CD4-positive, alpha-beta T cell treated with Interleukin-4 for 1 hour (primary cell): ENCODE results near the gene C3AR1.
A peak's percentile ranks its signal among the peaks of the same experiment; 100 is the strongest.
"Not testable (repeated sequence)": the region's sequence is repeated elsewhere in the genome, so short reads cannot be mapped to it uniquely, and the experiment has no call there.

Experiments used
- DNase-seq, 2 donors: peaks; one replicate each; pipeline ENCODE4 v3.0.0-alpha.2; 2020 to 2022

C3AR1 gene

DNA sequence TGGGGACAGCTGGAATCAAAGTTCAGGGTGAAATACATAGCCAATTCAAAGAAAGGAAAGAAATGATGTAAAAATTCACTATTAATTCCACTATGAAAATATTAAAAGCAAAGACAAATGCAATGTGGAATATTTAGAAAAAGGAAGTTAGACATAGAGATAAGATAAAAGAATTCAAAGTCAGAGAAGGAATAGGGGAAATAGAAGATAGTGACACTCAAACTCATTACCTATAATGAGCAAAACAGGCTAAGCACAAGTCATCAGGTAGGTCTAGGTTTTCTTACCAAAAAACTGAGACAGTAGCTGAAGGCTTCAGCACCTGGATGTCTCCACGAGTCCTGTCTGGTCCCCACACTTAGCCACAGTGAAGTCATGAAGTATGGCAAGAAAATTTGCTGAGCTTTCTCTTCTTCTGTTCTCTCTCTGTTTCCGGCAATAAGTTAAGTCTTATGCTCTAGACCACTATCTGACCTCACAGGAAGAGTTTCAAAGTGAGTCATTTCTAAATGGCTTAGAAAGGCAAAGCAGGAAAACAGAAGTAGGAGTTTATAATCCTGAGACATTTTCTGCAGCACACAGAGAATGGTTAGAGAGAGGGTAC, at the start of gene C3AR1:
TSS of gene C3AR1 (minus strand) at position 369 of the 604 bp plus-strand sequence. CDS start 6,174 bp downstream, outside the sequence.
- peak; percentile 54 to 79 for DNase-seq

DNA sequence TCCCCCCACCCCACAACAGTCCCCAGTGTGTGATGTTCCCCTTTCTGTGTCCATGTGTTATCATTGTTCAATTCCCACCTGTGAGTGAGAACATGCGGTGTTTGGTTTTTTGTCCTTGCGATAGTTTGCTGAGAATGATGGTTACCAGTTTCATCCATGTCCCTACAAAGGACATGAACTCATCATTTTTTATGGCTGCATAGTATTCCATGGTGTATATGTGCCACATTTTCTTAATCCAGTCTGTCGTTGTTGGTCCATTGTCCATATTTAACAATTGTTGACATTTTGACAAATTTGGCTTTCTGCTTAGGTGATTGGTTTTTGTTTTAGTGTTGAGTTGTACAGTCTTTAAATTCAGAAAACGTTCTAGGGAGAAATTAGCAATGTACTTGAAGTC, 47.0 kb upstream of the C3AR1 start:
- DNase-seq: not testable (repeated sequence)

DNA sequence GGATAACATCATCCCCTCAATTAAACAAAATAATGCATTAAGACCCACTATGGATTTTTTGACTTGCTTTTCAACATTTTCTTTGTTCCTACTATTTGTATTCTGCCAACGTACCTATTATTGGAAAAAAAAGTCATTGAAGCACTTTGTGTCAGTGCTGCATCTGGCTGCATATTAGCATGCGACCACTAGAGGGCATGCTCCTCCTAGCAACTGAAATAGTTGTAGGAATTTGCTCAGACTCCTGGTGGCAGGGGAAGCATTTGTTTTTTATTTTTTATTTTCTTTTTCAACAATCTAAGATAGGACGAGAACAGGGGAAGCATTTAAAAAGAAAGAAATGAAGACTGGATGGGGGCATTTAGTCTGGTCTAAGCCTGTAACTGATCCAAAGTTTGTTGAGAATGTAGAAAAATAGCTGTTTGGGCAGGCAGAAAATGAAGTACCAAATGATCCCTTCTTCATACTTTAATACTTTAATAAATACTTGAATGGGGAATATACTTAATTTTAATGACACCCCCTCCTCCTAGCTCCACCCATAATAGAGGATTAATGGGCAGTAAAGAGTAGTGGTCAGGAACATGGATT, 42.7 kb upstream of the C3AR1 start:
- peak; percentile 80 to 81 for DNase-seq

DNA sequence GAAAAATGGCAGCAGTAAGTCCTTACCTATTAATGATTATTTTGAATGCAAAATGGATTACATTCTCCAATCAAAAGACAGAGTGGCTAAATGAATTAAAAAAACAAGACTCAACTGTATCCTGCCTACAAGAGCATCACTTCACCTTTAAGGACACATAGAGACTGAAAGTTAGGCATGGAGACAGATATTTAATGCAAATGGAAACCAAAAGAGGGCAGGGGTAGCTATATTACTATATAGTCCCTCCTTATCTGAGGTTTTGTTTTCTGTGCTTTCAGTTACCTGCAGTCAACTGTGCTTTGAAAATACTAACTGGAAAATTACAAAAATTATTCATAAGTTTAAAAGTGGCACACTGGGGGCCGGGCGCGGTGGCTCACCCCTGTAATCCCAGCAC, 33.1 kb upstream of the C3AR1 start:
- DNase-seq: no peak

DNA sequence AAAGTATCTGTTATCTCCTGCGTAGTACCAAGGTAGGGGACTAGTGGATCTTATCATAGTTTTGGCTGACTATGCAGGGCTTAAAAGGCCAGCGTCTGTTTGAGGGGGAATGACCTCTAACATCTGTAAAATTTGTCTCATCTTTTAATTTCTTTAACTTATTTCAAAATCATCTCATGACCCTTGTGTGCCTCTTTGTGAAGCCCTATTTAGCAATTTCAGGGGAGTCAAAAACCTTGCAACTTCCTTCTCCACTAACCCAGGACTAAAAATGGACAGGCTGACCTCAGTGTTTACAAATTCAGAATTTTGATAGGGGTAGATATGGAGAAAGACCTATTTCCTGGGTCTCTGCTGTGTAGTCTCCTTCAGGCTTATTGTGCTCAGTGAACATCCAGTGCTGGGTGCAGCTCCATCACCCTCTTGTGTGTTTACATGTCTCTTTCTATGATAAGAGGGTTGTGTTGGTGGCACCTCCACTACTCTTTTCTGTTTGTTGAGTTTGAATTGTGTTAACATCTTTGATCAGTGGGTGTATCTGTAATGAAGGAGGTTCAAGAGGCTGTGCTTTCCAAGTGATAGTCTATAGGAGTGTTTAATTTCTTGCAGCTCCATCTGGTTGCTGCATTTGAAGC, 30.2 kb upstream of the C3AR1 start:
- no peak for DNase-seq

DNA sequence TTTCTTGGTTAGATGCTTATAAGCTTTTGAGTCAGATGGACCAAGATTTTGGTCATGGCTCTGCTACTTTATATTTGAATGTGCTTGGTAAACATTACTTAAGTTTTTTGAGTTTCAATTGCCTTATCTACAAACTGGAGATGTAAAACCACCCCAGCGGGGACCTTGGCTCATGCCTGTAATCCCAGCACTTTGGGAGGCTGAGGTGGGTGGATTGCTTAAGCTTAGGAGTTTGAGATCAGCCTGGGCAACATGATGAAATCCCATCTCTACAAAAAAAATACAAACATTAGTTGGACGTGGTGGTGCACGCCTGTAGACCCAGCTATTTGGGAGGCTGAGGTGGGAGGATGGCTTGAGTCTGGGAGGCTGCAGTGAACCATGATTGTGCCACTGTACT, 27.1 kb upstream of the C3AR1 start:
- DNase-seq: no peak

DNA sequence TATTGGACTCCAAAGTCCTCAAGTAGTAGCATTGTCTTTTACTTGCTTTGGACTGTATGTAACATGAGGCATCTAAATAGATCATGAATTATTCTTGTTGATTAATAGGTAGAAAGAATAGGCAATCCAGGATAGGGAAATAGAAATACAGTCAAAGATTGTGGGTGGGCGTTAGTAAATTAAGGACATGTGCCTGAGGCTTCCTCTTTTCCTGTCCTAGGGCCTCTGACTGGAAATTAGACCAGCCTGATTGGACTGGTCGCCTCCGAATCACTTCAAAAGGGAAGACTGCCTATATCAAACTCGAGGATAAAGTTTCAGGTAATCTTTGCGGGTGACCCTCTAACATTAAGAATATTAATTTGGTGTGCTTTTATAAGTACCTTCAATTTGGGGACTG, 23.6 kb upstream of the C3AR1 start:
- DNase-seq: no peak

DNA sequence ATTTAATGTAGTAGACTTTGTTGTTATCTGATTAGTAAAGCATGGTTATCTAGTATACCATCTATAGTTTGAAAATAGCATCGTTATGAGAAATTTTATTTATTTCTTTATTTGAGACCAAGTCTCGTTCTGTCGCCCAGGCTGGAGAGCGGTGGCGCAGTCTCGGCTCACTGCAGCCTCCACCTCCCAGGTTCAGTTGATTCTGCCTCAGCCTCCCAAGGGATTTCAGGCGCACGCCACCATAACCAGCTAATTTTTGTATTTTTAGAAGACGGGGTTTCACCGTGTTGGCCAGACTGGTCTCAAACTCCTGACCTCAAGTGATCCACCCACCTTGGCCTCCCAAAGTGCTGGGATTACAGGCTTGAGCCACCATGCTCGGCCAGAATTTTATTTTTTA, 23.1 kb upstream of the C3AR1 start:
- not testable (repeated sequence) for DNase-seq

DNA sequence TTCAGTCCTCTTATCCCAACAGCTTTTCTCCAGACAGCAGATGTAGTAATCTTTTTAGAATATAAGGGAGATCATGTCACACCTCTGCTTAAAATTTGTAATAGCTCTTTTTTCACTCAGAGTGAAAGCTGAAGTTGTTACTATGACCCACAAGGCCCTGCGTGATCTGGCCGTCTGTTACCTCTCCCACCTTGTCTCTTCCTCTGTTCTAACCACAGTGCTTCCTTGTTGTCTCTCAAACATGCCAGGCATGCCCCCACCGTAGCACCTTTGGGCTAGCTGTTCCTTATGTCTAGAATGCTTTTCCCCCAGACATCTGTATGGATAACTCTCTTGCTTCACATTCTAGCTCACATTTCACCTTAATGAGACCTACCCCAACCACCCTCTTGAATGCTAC, 22.4 kb upstream of the C3AR1 start:
- peak; percentile 38 to 59 for DNase-seq

DNA sequence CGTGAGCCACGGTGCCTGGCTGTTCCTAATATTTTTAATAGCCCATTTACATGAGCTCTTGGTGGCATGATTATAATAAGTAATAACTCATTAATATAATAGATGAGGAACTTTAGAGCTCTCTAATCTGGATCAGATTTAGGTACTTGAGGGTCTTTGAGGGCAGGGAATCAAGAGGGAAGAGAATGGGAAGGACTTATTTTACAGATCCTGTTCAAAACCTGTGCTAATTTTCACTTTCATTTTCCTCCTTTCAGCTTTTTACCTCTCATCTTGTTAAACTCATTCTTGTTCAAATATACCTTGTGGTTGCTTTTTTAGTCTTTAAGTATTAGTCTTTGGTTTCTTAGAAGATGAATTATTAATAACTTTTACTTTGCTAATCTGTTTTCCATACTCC, 21.5 kb upstream of the C3AR1 start:
- no peak for DNase-seq

DNA sequence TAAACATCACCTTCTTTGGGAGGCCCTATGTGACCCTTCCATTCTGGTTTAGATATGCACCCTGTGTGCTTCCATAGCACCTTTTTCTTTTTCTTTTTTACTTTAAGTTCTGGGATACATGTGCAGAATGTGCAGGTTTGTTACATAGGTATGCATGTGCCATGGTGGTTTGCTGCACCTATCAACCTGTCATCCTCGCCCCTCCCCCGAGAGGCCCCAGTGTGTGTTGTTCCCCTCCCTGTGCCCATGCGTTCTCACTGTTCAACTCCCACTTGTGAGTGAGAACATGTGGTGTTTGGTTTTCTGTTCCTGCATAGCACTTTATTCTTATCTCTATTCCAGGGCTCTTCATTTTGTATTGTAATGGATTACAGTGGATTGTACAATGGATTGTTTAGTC, 18.2 kb upstream of the C3AR1 start:
- DNase-seq: not testable (repeated sequence)

DNA sequence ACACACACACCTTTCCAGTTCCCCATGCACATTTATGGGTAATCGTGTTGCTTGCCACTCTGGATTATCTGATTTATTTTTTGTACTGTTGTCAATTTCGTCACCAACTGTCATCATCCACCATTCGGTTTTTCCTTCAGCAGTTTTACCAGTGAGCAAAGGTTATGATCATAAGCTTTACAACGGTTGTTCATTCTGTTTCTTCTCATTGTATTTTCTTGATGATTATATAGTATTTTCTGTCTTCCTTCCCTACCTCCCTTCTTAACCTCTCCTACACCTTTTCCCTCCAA, 16.6 kb upstream of the C3AR1 start:
- DNase-seq: no peak

DNA sequence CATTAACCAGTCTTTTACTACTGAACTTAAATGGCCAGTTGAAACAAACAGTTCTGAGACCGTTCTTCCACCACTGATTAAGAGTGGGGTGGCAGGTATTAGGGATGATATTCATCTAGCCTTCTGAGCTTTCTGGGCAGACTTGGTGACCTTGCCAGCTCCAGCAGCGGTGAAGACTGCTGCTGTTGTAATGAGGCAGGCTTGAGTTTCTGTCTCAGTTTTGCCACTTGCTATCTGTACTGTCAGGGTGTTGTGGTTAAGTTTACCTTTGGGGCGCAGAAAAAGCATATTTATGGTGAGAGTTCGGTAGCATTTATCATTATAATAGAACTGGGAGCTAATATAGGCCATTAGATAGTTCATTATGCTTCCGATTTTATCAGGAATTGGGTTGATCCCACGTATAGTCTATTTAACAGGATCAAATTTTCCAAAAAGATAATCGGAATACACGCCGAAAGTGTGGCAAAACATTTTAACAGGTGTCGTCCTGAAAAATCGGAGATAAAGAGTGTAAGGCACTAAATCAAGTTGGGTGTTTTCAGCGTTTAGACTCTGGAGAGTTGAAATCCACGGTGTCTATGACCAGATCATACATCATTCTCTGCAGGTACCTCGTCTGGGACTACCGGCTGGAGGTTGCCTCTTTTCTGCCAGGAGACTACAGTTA, 15.2 kb upstream of the C3AR1 start:
- DNase-seq: peak; percentile 31 to 53

DNA sequence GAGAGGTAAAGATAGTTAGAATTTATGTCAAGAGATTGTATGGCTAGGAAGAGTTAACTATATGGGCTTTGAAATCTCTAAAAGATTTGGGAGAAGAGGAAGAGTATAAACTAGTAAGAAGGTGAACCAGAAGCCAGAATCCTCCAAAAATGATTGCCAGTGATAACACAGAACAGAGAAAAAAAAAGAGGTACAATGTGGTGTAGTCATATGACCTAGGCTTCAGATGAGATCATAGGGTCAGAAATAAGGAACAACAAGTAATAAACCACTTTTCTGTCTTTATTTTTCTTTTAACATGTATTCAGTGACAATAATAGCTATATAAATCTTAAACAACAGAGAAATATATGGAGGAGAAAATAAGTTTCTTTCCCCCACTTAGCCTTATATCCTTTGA, 14.0 kb upstream of the C3AR1 start:
- DNase-seq: no peak

DNA sequence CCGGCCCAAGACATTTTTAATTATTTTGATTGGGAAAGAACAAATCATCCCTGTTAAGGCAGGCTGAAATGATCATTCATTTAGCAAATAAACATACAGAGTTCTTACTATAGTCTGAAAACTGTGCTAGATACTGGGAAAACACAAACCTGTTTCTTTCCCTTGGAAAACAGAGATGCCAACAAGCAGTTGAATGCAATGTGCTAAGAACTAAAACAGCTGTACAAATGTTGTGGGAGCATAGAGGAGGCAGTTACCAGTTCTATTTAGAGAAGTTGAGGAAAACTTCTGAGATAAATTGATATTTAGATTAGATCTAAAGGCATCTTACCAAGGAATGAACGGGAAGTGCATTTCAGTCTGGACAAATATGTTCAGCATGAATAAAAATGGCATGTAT, 12.8 kb upstream of the C3AR1 start:
- no peak for DNase-seq

DNA sequence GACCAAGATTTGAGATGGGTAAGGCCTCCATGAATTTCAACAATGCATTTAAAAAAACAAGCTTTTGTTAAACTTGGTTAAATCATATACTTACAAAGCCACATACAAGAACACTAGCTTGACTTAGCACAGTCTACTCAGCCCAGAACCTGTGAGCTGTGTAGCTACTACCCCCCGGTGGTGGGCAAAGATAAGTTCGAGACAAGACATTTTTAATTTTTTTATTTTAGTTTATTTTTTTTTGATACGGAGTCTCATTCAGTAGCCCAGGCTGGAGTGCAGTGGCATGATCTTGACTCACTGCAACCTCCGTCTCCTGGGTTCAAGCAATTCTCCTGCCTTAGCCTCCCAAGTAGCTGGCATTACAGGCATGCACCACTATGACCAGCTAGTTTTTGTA, 12.2 kb upstream of the C3AR1 start:
- DNase-seq: peak; percentile 78 to 82

DNA sequence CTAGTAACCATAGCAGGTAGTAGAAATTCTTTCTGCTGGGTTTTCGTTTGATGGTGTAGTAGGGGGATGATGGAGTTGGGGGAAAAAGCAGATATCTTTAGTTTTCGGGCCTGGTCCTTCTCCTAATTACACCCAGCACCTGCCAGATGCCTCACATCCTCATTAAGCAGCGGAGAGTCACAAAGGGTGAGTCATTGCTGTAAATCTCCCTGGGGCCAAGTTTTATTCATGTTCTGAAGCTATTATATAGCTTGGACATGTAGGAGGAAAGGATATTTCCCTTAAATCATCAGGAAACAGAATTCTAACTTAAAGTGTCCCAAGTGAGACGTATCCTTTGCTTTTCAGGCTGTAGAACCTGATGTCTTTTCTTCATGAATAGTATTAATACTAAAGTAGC, 11.0 kb upstream of the C3AR1 start:
- no peak for DNase-seq

DNA sequence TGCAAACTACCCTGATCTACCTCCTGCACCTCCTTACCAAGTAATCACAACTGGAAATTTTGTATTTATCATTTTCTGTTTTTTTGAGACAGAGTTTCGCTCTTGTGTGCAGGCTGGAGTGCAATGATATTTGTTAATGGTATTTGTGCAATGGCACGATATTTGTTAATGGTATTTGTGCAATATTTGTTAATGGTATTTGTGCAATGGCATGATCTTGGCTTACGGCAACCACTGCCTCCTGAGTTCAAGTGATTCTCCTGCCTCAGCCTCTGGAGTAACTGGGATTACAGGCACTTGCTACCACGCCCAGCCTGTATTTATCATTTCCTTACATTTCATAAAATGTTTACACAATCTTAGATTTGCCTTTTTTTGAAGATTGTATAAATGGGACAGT, 10.2 kb upstream of the C3AR1 start:
- DNase-seq: no peak

DNA sequence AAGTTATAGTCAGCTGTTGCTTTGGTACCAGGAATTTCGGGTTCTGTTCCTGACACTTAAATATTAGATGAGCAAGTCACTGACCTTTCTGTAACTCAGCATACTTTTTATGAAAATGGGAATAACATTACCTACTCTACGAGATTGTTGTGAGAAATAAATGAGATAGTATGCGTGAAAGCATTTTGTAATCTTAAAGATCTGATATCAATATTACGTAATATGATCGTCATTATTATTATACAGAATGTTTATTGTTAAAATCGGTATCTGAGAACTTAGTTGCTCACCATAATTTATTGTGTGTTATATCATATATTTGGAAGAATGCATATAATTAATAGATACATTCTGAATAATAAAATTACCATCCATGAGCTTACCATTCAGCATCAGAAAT, 9.8 kb upstream of the C3AR1 start:
- no peak for DNase-seq

DNA sequence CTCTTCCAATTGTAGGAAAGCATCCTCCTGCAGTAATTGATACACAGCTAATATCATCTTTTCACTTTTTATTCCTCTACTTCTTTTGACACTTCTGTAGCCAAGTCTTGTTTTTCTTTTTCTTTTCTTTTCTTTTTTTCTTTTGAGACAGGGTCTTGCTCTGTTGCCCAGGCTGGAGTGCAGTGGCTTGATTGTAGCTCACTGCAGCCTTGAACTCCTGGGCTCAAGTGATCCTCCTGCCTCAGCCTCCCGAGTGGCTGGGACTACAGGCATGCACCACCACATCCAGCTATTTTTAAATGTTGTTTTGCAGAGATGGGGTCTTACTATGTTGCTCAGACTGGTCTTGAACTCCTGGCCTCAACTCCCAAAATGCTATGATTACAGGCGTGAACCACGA, 5.7 kb upstream of the C3AR1 start:
- not testable (repeated sequence) for DNase-seq

DNA sequence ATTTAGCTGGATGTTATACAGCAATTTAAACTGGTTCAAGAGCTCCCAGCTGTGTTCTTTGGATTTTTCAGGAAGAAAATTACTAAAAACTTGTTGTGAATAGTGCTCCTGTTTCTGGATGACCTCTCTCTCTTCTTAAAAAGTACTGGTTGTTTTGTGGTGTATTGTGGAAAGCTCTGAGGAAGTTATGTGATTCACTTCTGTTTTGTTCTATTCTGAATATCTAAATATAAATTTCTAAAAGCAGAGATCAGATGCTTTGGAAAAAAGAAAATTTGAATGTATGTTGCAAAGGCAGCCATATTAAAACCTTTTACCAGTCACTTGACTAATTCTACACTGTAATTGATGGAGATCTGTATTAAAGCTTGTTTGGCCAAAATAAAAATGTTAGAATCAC, 3.4 kb upstream of the C3AR1 start:
- no peak for DNase-seq

DNA sequence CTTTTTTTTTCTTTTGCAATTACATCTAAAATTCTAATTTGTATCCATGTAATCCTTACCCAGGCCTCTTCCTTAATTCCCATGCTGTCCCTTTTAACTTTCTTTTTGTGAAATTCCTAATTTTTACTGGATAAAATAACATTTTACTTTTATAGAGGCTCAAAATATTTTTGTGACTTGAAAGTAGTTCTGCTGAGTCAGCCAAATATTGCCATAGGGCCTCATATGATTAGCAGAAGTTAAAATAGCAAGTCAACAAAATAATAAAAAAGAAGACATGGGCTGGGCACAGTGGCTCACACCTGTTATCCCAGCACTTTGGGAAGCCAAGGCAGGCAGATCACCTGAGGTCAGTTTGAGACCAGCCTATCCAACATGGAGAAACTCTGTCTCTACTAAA, 2.0 kb downstream of the C3AR1 start:
- DNase-seq: no peak

DNA sequence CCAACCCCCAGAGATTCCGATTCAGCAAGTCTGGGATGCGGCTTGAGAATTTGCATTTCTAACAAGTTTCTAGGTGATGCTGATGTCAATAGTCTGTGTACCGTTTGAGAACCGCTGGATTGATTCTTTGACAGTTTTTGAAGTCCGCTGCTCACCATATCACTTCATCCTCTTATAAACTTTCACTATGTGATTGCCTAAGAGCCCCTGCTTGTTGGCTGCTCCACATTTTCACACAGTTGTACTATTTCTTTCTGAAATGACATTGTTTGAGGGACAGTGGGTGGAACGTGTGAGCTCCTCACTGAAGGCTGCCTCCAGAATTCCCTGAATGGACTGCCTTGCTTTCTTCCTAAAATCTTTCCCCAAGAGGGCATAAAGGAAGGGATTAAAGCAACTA, 7.7 kb downstream of the C3AR1 start:
- no peak for DNase-seq

DNA sequence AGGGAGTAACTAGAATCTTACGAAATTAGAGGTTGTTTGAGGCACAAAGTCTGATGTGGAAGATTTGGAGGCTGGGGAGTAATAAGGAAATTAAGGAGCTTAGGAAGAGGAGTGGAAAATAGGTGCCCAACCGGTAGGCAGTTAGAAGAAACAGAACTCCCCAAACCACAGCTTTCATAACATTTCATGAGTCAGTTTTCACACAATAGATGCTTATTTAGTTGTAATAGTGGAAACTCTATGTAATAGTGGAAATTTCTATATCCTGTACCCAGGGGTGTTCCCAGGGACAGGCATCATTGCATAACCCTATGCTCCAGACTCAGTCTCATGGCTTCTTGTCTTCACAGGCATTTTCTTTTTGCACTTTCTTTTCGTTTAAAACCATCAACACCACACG, 8.3 kb downstream of the C3AR1 start:
- DNase-seq: peak; percentile 15 to 56
